ENCODE results near the gene CARS2.

- no peak for TF ChIP-seq ZBTB17 (tag by site-specific recombination; IDR thresholded peaks at IDR 0.05)
- no peak for TF ChIP-seq ZNF404 (tag by site-specific recombination; IDR thresholded peaks at IDR 0.05)
- TF ChIP-seq ZNF692 (tag by site-specific recombination; IDR thresholded peaks at IDR 0.05) = no peak
Observed at GRCh38 chr13:110635405-110636002, 70.4 kb downstream of the CARS2 start.

All from HEK293 (cell line).